ENCODE data around the gene P4HTM.

The P4HTM gene

GRCh38 chr3:49007068-49007770 is 17.2 kb downstream of the P4HTM start, which contains the start of gene WDR6 (continued):
- TF ChIP-seq ZIC2 (tag by site-specific recombination; IDR thresholded peaks at IDR 0.05) (0 out of 2 replicates have a peak, but pooled peaks have one; percentile 29), ZNF146 (tag by site-specific recombination; IDR thresholded peaks at IDR 0.05) (no peak), ZNF391 (tag by site-specific recombination; IDR thresholded peaks at IDR 0.05; ENCODE audit: borderline replicate concordance, low read depth) (no peak), ZBTB8A (tag by site-specific recombination; IDR thresholded peaks at IDR 0.05) (peak; percentile 83), ZNF174 (tag by site-specific recombination; IDR thresholded peaks at IDR 0.05) (no peak), ZNF155 (tag by site-specific recombination; IDR thresholded peaks at IDR 0.05) (no peak), ZNF621 (tag by site-specific recombination; IDR thresholded peaks at IDR 0.05) (no peak), OSR2 (tag by site-specific recombination; IDR thresholded peaks at IDR 0.05) (peak; percentile 7), ZNF521 (tag by site-specific recombination; IDR thresholded peaks at IDR 0.05) (no peak), ZNF280C (tag by site-specific recombination; IDR thresholded peaks at IDR 0.05) (no peak), ZNF558 (tag by site-specific recombination; IDR thresholded peaks at IDR 0.05) (no peak), GLI2 (tag by site-specific recombination; IDR thresholded peaks at IDR 0.05; ENCODE audit: borderline replicate concordance, low read depth) (no peak), TSHZ1 (tag by site-specific recombination; IDR thresholded peaks at IDR 0.05; ENCODE audit: borderline replicate concordance) (no peak), ZNF114 (tag by site-specific recombination; IDR thresholded peaks at IDR 0.05) (no peak), ZBTB26 (tag by site-specific recombination; optimal IDR thresholded peaks at IDR 0.05) (peak; percentile 89), KLF7 (tag by site-specific recombination; IDR thresholded peaks at IDR 0.05; ENCODE audit: borderline replicate concordance) (0 out of 2 replicates have a peak, but pooled peaks have one; percentile 54), ZNF585B (tag by site-specific recombination; IDR thresholded peaks at IDR 0.05) (no peak), ZSCAN23 (tag by site-specific recombination; IDR thresholded peaks at IDR 0.05) (no peak; the same call in 1 of the 2 replicates), REST (tag by site-specific recombination; IDR thresholded peaks at IDR 0.05) (no peak), KLF8 (tag by site-specific recombination; IDR thresholded peaks at IDR 0.05) (peak; percentile 64; the same call in 1 of the 2 replicates), ZNF132 (tag by site-specific recombination; IDR thresholded peaks at IDR 0.05; ENCODE audit: borderline replicate concordance) (no peak), CTCF (tag by site-specific recombination; IDR thresholded peaks at IDR 0.05) (peak; percentile 91), ZNF791 (tag by site-specific recombination; IDR thresholded peaks at IDR 0.05) (no peak), ZFP69B (tag by site-specific recombination; IDR thresholded peaks at IDR 0.05) (peak; percentile 28; the same call in 1 of the 2 replicates)

Measured in HEK293 (cell line).